NOMO-1 (cell line): Measurements from ENCODE around the gene DIO3.

Experiments used
- DNase-seq, 2 experiments: peaks; one replicate each; lab custom pipeline; 2025; ENCODE audit not compliant: unreplicated experiment in 2 of 2; lab: John Stamatoyannopoulos, UW

DIO3 gene

GRCh38 chr14:101579372-101580080 lies 18.2 kb downstream of the DIO3 start:
- DNase-seq, result no peak

- DNase-seq, result no peak
Measured at GRCh38 chr14:101581806-101582205, 20.5 kb downstream of the DIO3 start.

- no peak for DNase-seq
Measured at GRCh38 chr14:101582294-101582693, 21.0 kb downstream of the DIO3 start.

- no peak for DNase-seq
Measured at GRCh38 chr14:101583006-101583714, 21.9 kb downstream of the DIO3 start.

GRCh38 chr14:101583715-101584054 lies 22.4 kb downstream of the DIO3 start:
- no peak for DNase-seq

GRCh38 chr14:101584055-101584859 lies 23.0 kb downstream of the DIO3 start:
- no peak for DNase-seq

GRCh38 chr14:101585211-101585610 lies 23.9 kb downstream of the DIO3 start:
- no peak for DNase-seq

GRCh38 chr14:101586531-101587430 lies 25.5 kb downstream of the DIO3 start:
- no peak for DNase-seq

GRCh38 chr14:101587441-101587911 lies 26.2 kb downstream of the DIO3 start:
- DNase-seq, result no peak

GRCh38 chr14:101588286-101588975 lies 27.1 kb downstream of the DIO3 start:
- DNase-seq, result no peak

GRCh38 chr14:101588990-101589389 lies 27.7 kb downstream of the DIO3 start:
- no peak for DNase-seq

- DNase-seq, result no peak
Measured at GRCh38 chr14:101589486-101590015, 28.3 kb downstream of the DIO3 start.

- DNase-seq, result no peak
Measured at GRCh38 chr14:101590062-101590461, 28.8 kb downstream of the DIO3 start.

GRCh38 chr14:101590616-101591015 lies 29.3 kb downstream of the DIO3 start:
- DNase-seq, result no peak

GRCh38 chr14:101591121-101591520 lies 29.8 kb downstream of the DIO3 start:
- DNase-seq, result no peak

GRCh38 chr14:101591582-101591981 lies 30.3 kb downstream of the DIO3 start:
- DNase-seq, result no peak

GRCh38 chr14:101593411-101594238 lies 32.3 kb downstream of the DIO3 start:
- no peak for DNase-seq

- no peak for DNase-seq
Measured at GRCh38 chr14:101594511-101595148, 33.3 kb downstream of the DIO3 start.
